Keratinocyte (primary cell): Measurements from ENCODE around the gene CORO7. TPM values are rescaled to one million over a fixed set of nuclear protein-coding genes. Genes with fewer than 3 reads are reported as not detected.

ENCODE experiments used
- DNase-seq: peaks from one replicate; pipeline ENCODE4 v3.0.0-alpha.2; 2011; ENCODE audit warnings: low read depth, missing footprints, low spot score
- FAIRE-seq: peaks from 2 replicates; lab custom pipeline; 2011; peaks lifted over from hg19 to GRCh38; lab: Jason Lieb, UNC
- H2AFZ ChIP-seq: 2 replicates; pipeline ENCODE4 v1.6.0; 2012; ENCODE audit warnings: low read length, control low read depth, inconsistent platforms; ENCODE audit not compliant: control insufficient read depth
- H3K27ac ChIP-seq: 2 replicates; pipeline ENCODE4 v1.5.1; 2011; ENCODE audit warnings: low read length; ENCODE audit not compliant: control insufficient read depth, insufficient read depth
- H3K27me3 ChIP-seq: 3 replicates; pipeline ENCODE4 v1.6.0; 2011; ENCODE audit warnings: low read length; ENCODE audit not compliant: control insufficient read depth, insufficient read depth; ENCODE audit errors: extremely low read depth
- H3K36me3 ChIP-seq, 2 experiments: 2 replicates in 1 of 2; 3 replicates in 1 of 2; pipeline ENCODE4 v1.5.1; 2011; ENCODE audit warnings: low read length in 2 of 2, mild to moderate bottlenecking in 1 of 2; ENCODE audit not compliant: control insufficient read depth in 2 of 2, insufficient read depth in 2 of 2; ENCODE audit errors: extremely low read depth in 1 of 2
- H3K4me1 ChIP-seq: 3 replicates; pipeline ENCODE4 v1.5.1; 2011; ENCODE audit warnings: low read length; ENCODE audit not compliant: control insufficient read depth, insufficient read depth; ENCODE audit errors: extremely low read depth
- H3K4me2 ChIP-seq: 3 replicates; pipeline ENCODE4 v1.6.0; 2011; ENCODE audit warnings: low read depth, low read length; ENCODE audit not compliant: control insufficient read depth, insufficient read depth; ENCODE audit errors: extremely low read depth
- H3K4me3 ChIP-seq, 3 experiments: fragments of 200-600 bp in 1 of 3; sonication (generic) in 1 of 3; 2 replicates in 2 of 3; 3 replicates in 1 of 3; pipeline ENCODE4 v1.5.1; 2011 to 2016; ENCODE audit warnings: low read length in 3 of 3, mild to moderate bottlenecking in 3 of 3, control low read depth in 2 of 3, inconsistent platforms in 1 of 3, low read depth in 1 of 3, mixed read lengths in 1 of 3, mixed run types in 1 of 3, moderate library complexity in 1 of 3; ENCODE audit not compliant: control insufficient read depth in 2 of 3, insufficient read depth in 2 of 3; ENCODE audit errors: extremely low read depth in 1 of 3
- H3K79me2 ChIP-seq: 2 replicates; pipeline ENCODE4 v1.6.0; 2012; ENCODE audit warnings: low read length; ENCODE audit not compliant: control insufficient read depth, insufficient read depth
- H3K9ac ChIP-seq: 3 replicates; pipeline ENCODE4 v1.6.0; 2011; ENCODE audit warnings: low read length; ENCODE audit not compliant: control insufficient read depth, insufficient read depth; ENCODE audit errors: extremely low read depth
- H3K9me1 ChIP-seq: 3 replicates; pipeline ENCODE4 v1.6.0; 2011; ENCODE audit warnings: low read length; ENCODE audit not compliant: control insufficient read depth, insufficient read depth; ENCODE audit errors: extremely low read depth
- H3K9me3 ChIP-seq: 2 replicates; pipeline ENCODE4 v1.5.1; 2012; ENCODE audit warnings: low read depth, low read length; ENCODE audit not compliant: control insufficient read depth
- H4K20me1 ChIP-seq: 3 replicates; pipeline ENCODE4 v1.6.0; 2011; ENCODE audit warnings: low read length; ENCODE audit not compliant: control insufficient read depth, insufficient read depth; ENCODE audit errors: extremely low read depth
- EZH2 ChIP-seq: IDR thresholded peaks from one replicate; pipeline ENCODE4 v1.6.1; 2012; ENCODE audit warnings: inconsistent platforms, mild to moderate bottlenecking, low read length, moderate library complexity
- dilution Hi-C: fragments of 300-500 bp; cut with MboI; formaldehyde crosslinking; loops from one replicate; pipeline ENCODE4 v1.7.0; 2020; ENCODE audit warnings: low sequenced_read_pairs; ENCODE audit not compliant: extremely low pct_ligation_motif_present
- polyA plus RNA-seq, 5 experiments: library from polyadenylated mRNA; depleted of rRNA in 3 of 5; stranded (reverse) in 3 of 5; stranded (forward) in 1 of 5; unstranded in 1 of 5; fragments of >200 nt; gene quantifications; 1 replicate in 1 of 5; 2 replicates in 3 of 5; 3 replicates in 1 of 5; pipeline versions ENCODE4 v1.2.1 to v1.2.3, GENCODE V29; 2011 to 2012; ENCODE audit warnings: missing spikeins in 2 of 5, low read depth in 1 of 5, low replicate concordance in 1 of 5
- TF ChIP-seq, protein P1 (sequence below), 3 experiments: IDR thresholded peaks in 1 of 3; conservative IDR thresholded peaks in 1 of 3; optimal IDR thresholded peaks in 1 of 3; 2 replicates in 2 of 3; 3 replicates in 1 of 3; pipeline versions ENCODE3 to v1.5.1; 2011; ENCODE audit warnings: low read length in 3 of 3, mild to moderate bottlenecking in 3 of 3, moderate library complexity in 2 of 3, control low read depth in 1 of 3, inconsistent platforms in 1 of 3; ENCODE audit not compliant: insufficient read depth in 2 of 3; ENCODE audit errors: extremely low read depth in 1 of 3

Gene CORO7
- polyA plus RNA-seq, 1 donor (not counting 4 experiments of a cell fraction or from before 2014, with no cell fraction given), result 8.4 TPM

DNA sequence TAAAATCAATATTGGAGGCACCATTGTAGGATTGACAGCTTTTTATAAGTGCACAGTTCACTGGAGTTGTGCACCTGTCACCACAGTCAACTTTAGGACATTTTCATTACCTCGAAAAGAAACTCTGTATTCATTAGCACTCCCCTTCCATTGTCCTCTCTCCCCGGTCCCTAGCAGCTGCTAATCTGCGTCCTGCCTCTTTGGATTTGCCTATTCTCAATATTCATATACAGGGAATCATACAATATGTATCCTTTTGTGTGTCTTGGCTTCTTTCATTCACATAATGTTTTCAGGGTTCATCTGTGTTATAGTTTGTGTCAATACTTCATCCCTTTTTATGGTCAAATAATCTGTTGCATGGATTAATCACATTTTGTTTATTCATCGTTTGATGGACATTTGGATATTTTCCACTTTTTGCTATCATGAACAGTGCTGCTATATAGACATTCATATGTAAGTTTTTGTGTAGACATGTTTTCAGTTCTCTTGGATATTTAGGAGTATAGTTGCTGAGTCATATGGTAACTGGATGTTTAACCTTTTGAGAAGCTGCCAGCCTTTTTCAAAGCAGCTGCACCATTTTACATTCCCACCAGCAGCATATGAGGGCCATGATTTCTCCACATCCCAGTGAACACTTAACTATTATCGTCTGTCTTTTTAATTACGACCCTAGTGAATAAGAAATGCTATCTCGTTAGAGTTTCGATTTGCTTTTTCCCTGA lies 19.1 kb upstream of the CORO7 start:
- FAIRE-seq (no peak), DNase-seq (no peak)
- peaks cover 36% of the 10 kb centered on the region for H3K79me2 ChIP-seq
- no peaks in the 10 kb centered on the region for H3K9me1 ChIP-seq
- H3K9me3 ChIP-seq, result no peaks in the 10 kb centered on the region
- no peak overlapping the region for H3K27ac ChIP-seq
- H3K27me3 ChIP-seq, result no peaks in the 10 kb centered on the region
- H3K36me3 ChIP-seq, result peaks cover 27 to 37% of the 10 kb centered on the region in 2 experiments
- no peak overlapping the region for H3K4me2 ChIP-seq
- H3K4me3 ChIP-seq, result no peak overlapping the region
- no peaks in the 10 kb centered on the region for H3K4me1 ChIP-seq
- dilution Hi-C loops, result no loop called here
- TF ChIP-seq EZH2, result no peak
- TF ChIP-seq, protein P1, sequence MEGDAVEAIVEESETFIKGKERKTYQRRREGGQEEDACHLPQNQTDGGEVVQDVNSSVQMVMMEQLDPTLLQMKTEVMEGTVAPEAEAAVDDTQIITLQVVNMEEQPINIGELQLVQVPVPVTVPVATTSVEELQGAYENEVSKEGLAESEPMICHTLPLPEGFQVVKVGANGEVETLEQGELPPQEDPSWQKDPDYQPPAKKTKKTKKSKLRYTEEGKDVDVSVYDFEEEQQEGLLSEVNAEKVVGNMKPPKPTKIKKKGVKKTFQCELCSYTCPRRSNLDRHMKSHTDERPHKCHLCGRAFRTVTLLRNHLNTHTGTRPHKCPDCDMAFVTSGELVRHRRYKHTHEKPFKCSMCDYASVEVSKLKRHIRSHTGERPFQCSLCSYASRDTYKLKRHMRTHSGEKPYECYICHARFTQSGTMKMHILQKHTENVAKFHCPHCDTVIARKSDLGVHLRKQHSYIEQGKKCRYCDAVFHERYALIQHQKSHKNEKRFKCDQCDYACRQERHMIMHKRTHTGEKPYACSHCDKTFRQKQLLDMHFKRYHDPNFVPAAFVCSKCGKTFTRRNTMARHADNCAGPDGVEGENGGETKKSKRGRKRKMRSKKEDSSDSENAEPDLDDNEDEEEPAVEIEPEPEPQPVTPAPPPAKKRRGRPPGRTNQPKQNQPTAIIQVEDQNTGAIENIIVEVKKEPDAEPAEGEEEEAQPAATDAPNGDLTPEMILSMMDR (optimal IDR thresholded peaks at IDR 0.05 in 1 of 3, IDR thresholded peaks at IDR 0.05 in 1 of 3, conservative IDR thresholded peaks at IDR 0.05 in 1 of 3; ENCODE audit: extremely low read depth in 1 of 3, insufficient read depth in 2 of 3, low read length in 3 of 3), result no peak
- no peak overlapping the region for H2AFZ ChIP-seq
- peaks cover 4% of the 10 kb centered on the region for H4K20me1 ChIP-seq
- H3K9ac ChIP-seq, result no peak overlapping the region

DNA sequence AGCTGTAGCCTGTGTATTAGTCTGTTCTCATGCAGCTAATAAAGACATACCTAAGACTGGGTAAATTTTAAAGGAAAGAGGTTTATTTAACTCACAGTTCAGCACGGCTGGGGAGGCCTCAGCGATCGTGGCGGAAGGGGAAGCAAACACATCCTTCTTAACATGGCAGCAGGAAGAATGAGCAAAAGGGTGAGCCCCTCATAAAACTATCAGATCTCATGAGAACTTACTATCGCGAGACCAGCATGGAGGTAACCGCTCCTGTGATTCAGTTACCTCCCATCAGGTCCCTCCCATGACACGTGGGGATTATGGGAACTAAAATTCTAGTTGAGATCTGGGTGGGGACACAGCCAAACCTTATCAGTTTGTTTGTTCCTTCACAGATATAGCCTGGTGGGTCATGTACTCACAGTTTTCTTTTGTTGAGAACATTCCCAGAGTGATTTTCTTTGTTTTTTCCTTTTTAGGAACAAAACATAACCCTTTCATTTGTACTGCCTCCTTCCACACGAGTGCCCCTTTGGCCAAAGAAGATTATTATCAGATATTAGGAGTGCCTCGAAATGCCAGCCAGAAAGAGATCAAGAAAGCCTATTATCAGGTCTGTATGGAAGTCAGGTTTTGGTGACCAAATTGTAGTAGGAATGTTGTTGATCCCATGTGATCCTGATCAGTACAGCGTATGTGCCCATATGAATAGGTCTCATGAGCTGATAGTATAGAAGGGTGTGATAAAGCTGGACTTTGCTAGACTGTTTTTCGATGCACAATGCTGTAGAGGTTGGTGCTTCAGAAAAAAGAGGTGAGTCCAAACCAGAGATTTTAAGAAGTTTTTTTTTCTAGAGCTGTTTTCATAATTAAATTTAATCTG lies 17.8 kb upstream of the CORO7 start:
- no peaks in the 10 kb centered on the region for H3K9me3 ChIP-seq
- DNase-seq, result no peak
- no peak overlapping the region for H3K27ac ChIP-seq
- H3K27me3 ChIP-seq, result no peaks in the 10 kb centered on the region
- H4K20me1 ChIP-seq, result peaks cover 4% of the 10 kb centered on the region
- H3K4me1 ChIP-seq, result no peaks in the 10 kb centered on the region
- peaks cover 50% of the 10 kb centered on the region for H3K79me2 ChIP-seq
- H2AFZ ChIP-seq, result no peak overlapping the region
- TF ChIP-seq, protein P1 (optimal IDR thresholded peaks at IDR 0.05 in 1 of 3, IDR thresholded peaks at IDR 0.05 in 1 of 3, conservative IDR thresholded peaks at IDR 0.05 in 1 of 3; ENCODE audit: extremely low read depth in 1 of 3, insufficient read depth in 2 of 3, low read length in 3 of 3), result no peak
- no peak for TF ChIP-seq EZH2
- no peak overlapping the region for H3K4me3 ChIP-seq
- FAIRE-seq, result no peak
- H3K9ac ChIP-seq, result no peak overlapping the region
- H3K4me2 ChIP-seq, result no peak overlapping the region
- dilution Hi-C loops, result no loop called here
- no peaks in the 10 kb centered on the region for H3K9me1 ChIP-seq
- H3K36me3 ChIP-seq, result peaks cover 20 to 30% of the 10 kb centered on the region in 2 experiments
